ENCODE measurements around the gene TOR2A.

GRCh38 chr9:127724012-127724411 lies 11.1 kb downstream of the TOR2A start:
- TF ChIP-seq CTCF (IDR thresholded peaks at IDR 0.05): no peak
- TF ChIP-seq POLR2A (IDR thresholded peaks at IDR 0.05): no peak
- TF ChIP-seq EP300 (IDR thresholded peaks at IDR 0.05): no peak

Data from ovary (tissue), 3 donors.